MCF 10A (cell line): ENCODE results near the gene TXNRD1. TPM values are rescaled to one million over a fixed set of nuclear protein-coding genes. Genes with fewer than 3 reads are reported as not detected.
"Not testable (repeated sequence)": the region's sequence is repeated elsewhere in the genome, so short reads cannot be mapped to it uniquely, and the experiment has no call there.

Experiments
- BruUV-seq: library from RNA; stranded (reverse); fragments of 400-500 nt; replicated peaks from 2 replicates; lab custom pipeline; 2021; lab: Mats Ljungman, UMichigan
- CTCF ChIA-PET: fragments of 300-600 bp; sonication (Branson Sonifier 250); formaldehyde crosslinking; extraction: SDS; loops from one replicate; lab custom pipeline; 2021; ENCODE audit warnings: antibody characterized with exemption, inconsistent platforms; lab: Yijun Ruan, JAX
- POLR2A ChIA-PET: fragments of 300-600, 350-650 bp; sonication (Branson Sonifier 250); formaldehyde crosslinking; extraction: SDS; loops from one replicate; lab custom pipeline; 2020; ENCODE audit warnings: antibody characterized with exemption, inconsistent platforms; lab: Yijun Ruan, JAX
- DNase-seq: peaks from one replicate; pipeline ENCODE4 v3.0.0-alpha.2; 2018; ENCODE audit not compliant: unreplicated experiment
- H3K27ac Mint-ChIP-seq: one replicate; pipeline ENCODE4 v1.8.0; 2022; ENCODE audit warnings: mild to moderate bottlenecking, low read depth, mixed read lengths; ENCODE audit not compliant: unreplicated experiment
- H3K27me3 Mint-ChIP-seq: one replicate; pipeline ENCODE4 v1.8.0; 2022; ENCODE audit warnings: mixed read lengths; ENCODE audit not compliant: insufficient read depth, unreplicated experiment
- H3K36me3 Mint-ChIP-seq: one replicate; pipeline ENCODE4 v1.8.0; 2022; ENCODE audit warnings: mild to moderate bottlenecking, moderate library complexity, mixed read lengths; ENCODE audit not compliant: insufficient read depth, unreplicated experiment
- H3K4me1 Mint-ChIP-seq: one replicate; pipeline ENCODE4 v1.8.0; 2022; ENCODE audit warnings: mixed read lengths; ENCODE audit not compliant: insufficient read depth, unreplicated experiment
- H3K4me3 Mint-ChIP-seq: one replicate; pipeline ENCODE4 v1.8.0; 2022; ENCODE audit warnings: mild to moderate bottlenecking, moderate library complexity, mixed read lengths; ENCODE audit not compliant: unreplicated experiment
- H3K9me3 Mint-ChIP-seq: one replicate; pipeline ENCODE4 v1.8.0; 2022; ENCODE audit warnings: mixed read lengths; ENCODE audit not compliant: unreplicated experiment
- CTCF ChIP-seq: fragments of 200-600 bp; IDR thresholded peaks from one replicate; pipeline ENCODE4 v1.8.0; 2022; ENCODE audit warnings: antibody characterized with exemption, mild to moderate bottlenecking; ENCODE audit not compliant: unreplicated experiment
- intact Hi-C: fragments of 100-400 bp; cut with micrococcal nuclease; formaldehyde crosslinking; loops from 2 replicates; pipeline ENCODE4 v1.14.1; 2022
- total RNA-seq: library from RNA; stranded (reverse); gene quantifications from 2 replicates; pipeline ENCODE4 v1.2.3, GENCODE V29; 2022

TXNRD1 gene
- total RNA-seq, 1 experiment from 2014 or later, result 64.0 TPM

- intact Hi-C loops, result no loop called here
- H3K27ac Mint-ChIP-seq, result no peak overlapping the region
- H3K27me3 Mint-ChIP-seq, result no peaks in the 10 kb centered on the region
- H3K36me3 Mint-ChIP-seq, result no peaks in the 10 kb centered on the region
- H3K4me1 Mint-ChIP-seq, result peaks cover 12% of the 10 kb centered on the region
- H3K9me3 Mint-ChIP-seq, result no peaks in the 10 kb centered on the region
- no peak for TF ChIP-seq CTCF
- CTCF ChIA-PET, result interaction anchor here (0.6 kb wide), 1 partner anchor 770 kb away, joined by 3 read pairs; no protein-coding TSS in a partner anchor
- POLR2A ChIA-PET, result no interaction called here
- no peak overlapping the region for H3K4me3 Mint-ChIP-seq
- no TSS peak for BruUV-seq
- no peak for DNase-seq
Observed at GRCh38 chr12:104172570-104172947, 43.0 kb upstream of the TXNRD1 start.

GRCh38 chr12:104173804-104174203 lies 41.8 kb upstream of the TXNRD1 start:
- H3K36me3 Mint-ChIP-seq, H3K9me3 Mint-ChIP-seq, H3K27me3 Mint-ChIP-seq, CTCF ChIA-PET, intact Hi-C loops, POLR2A ChIA-PET, H3K4me3 Mint-ChIP-seq, H3K27ac Mint-ChIP-seq, BruUV-seq: not testable (repeated sequence)
- H3K4me1 Mint-ChIP-seq, result peaks cover 19% of the 10 kb centered on the region
- peak; percentile 27 for DNase-seq

- TF ChIP-seq CTCF, result no peak
- POLR2A ChIA-PET, result no interaction called here
- intact Hi-C loops, result no loop called here
- Mint-ChIP-seq H3K9me3 (no peaks in the 10 kb centered on the region), H3K36me3 (no peaks in the 10 kb centered on the region), H3K27me3 (no peaks in the 10 kb centered on the region), H3K4me3 (no peak overlapping the region), H3K4me1 (peaks cover 30% of the 10 kb centered on the region), H3K27ac (no peak overlapping the region)
- CTCF ChIA-PET, result interaction anchor here (0.7 to 2.1 kb wide), 4 partner anchors 34 to 281 kb away, joined by 3 to 6 read pairs (median 3); no protein-coding TSS in a partner anchor
- DNase-seq, result no peak
- no TSS peak for BruUV-seq
Observed at GRCh38 chr12:104175726-104176247, 39.8 kb upstream of the TXNRD1 start.

- no peak for DNase-seq
- Mint-ChIP-seq H3K27me3 (no peaks in the 10 kb centered on the region), H3K9me3 (no peaks in the 10 kb centered on the region), H3K36me3 (no peaks in the 10 kb centered on the region), H3K4me1 (peaks cover 45% of the 10 kb centered on the region), H3K27ac (peak overlapping the region; percentile 89), H3K4me3 (no peak overlapping the region)
- POLR2A ChIA-PET, result interaction anchor here (0.6 to 2.1 kb wide), 14 partner anchors 9 to 930 kb away, joined by 3 to 32 read pairs (median 4); partner anchors contain the start of genes NFYB and WASHC4
- CTCF ChIA-PET, result interaction anchor here (0.7 to 2.1 kb wide), 10 partner anchors 9 to 471 kb away, joined by 3 to 8 read pairs (median 5); partner anchors contain the start of gene EID3
- no TSS peak for BruUV-seq
- intact Hi-C loops, result loop anchor here (1.0 kb wide), 1 partner anchor 181 kb away; no protein-coding TSS in a partner anchor
- TF ChIP-seq CTCF, result no peak
Observed at GRCh38 chr12:104177336-104177662, 38.3 kb upstream of the TXNRD1 start.
